HCT116 (cell line): Measurements from ENCODE around the gene KPNA3. TPM values are rescaled to one million over a fixed set of nuclear protein-coding genes. Genes with fewer than 3 reads are reported as not detected.

ENCODE experiments used
- ATAC-seq: fragments of 200-7000 bp; cut with Tn5 transposase; 2 replicates; pipeline ENCODE4 v1.9.1; 2020; ENCODE audit warnings: mild to moderate bottlenecking, moderate library complexity
- BruUV-seq: library from RNA; stranded (reverse); fragments of 400-500 nt; replicated peaks from 2 replicates; lab custom pipeline; 2021; lab: Mats Ljungman, UMichigan
- CTCF ChIA-PET: fragments of 300-600 bp; sonication (Branson Sonifier 250); formaldehyde crosslinking; loops from one replicate; lab custom pipeline; 2021; ENCODE audit warnings: antibody characterized with exemption; lab: Charles Lee
- POLR2A ChIA-PET: fragments of 300-600, 350-600 bp; sonication (Branson Sonifier 250); formaldehyde crosslinking; loops from one replicate; lab custom pipeline; 2021; ENCODE audit warnings: antibody characterized with exemption; lab: Charles Lee
- RAD21 ChIA-PET, 2 experiments: fragments of 300-600 bp; sonication (Branson Sonifier 250); formaldehyde crosslinking; loops; one replicate each; lab custom pipeline; 2023; ENCODE audit warnings: low total read pairs in 2 of 2; ENCODE audit not compliant: uncharacterized antibody in 2 of 2, unreplicated experiment in 2 of 2, low non-redundant PET in 1 of 2; lab: Charles Lee
- DNase-seq: peaks from one replicate; pipeline ENCODE4 v3.0.0-alpha.2; 2010; ENCODE audit warnings: low read depth, low spot score
- H2AFZ ChIP-seq: fragments of 200-600 bp; shearing (Covaris generic), sonication (generic); 2 replicates; pipeline ENCODE4 v1.6.1; 2017; ENCODE audit warnings: low read depth, mixed run types, mixed read lengths, antibody characterized with exemption, low read length; ENCODE audit not compliant: poor library complexity, severe bottlenecking
- H3K27ac ChIP-seq: 2 replicates; pipeline ENCODE4 v1.5.1; 2012; ENCODE audit warnings: low read depth, low read length
- H3K27me3 ChIP-seq: fragments of 200-600 bp; sonication (generic); 2 replicates; pipeline ENCODE4 v1.6.1; 2016; ENCODE audit warnings: mixed run types, low read length, mixed read lengths; ENCODE audit not compliant: insufficient read depth
- H3K36me3 ChIP-seq, 2 experiments: fragments of 200-500 bp in 1 of 2; fragments of 200-600 bp in 1 of 2; sonication (Bioruptor generic) in 1 of 2; sonication (generic) in 1 of 2; 2 replicates each; pipeline versions ENCODE4 v1.5.1 to v1.6.1; 2014 to 2016; ENCODE audit warnings: low read length in 2 of 2, inconsistent platforms in 1 of 2, mixed read lengths in 1 of 2, mixed run types in 1 of 2; ENCODE audit not compliant: insufficient read depth in 2 of 2, control insufficient read depth in 1 of 2
- H3K4me1 ChIP-seq, 2 experiments: fragments of 200-600 bp in 1 of 2; sonication (generic) in 1 of 2; 2 replicates each; pipeline versions ENCODE4 v1.5.1 to v1.6.1; 2012 to 2017; ENCODE audit warnings: low read length in 2 of 2, inconsistent platforms in 1 of 2, mild to moderate bottlenecking in 1 of 2, mixed read lengths in 1 of 2, mixed run types in 1 of 2, moderate library complexity in 1 of 2; ENCODE audit not compliant: insufficient read depth in 2 of 2, control insufficient read depth in 1 of 2
- H3K4me2 ChIP-seq: fragments of 200-600 bp; sonication (generic); 2 replicates; pipeline ENCODE4 v1.6.1; 2017; ENCODE audit warnings: mixed run types, low read length, mixed read lengths
- H3K4me3 ChIP-seq, 2 experiments: fragments of 200-600 bp in 1 of 2; sonication (generic) in 1 of 2; replicated peaks in 1 of 2; 2 replicates each; pipeline ENCODE4 v1.5.1; 2011 to 2016; ENCODE audit warnings: low read length in 2 of 2, control low read depth in 1 of 2, low read depth in 1 of 2, mild to moderate bottlenecking in 1 of 2, mixed read lengths in 1 of 2, mixed run types in 1 of 2
- H3K79me2 ChIP-seq: fragments of 200-600 bp; sonication (generic); 2 replicates; pipeline ENCODE4 v1.6.1; 2017; ENCODE audit warnings: mild to moderate bottlenecking, mixed run types, low read length, moderate library complexity, mixed read lengths; ENCODE audit not compliant: insufficient read depth
- H3K9ac ChIP-seq: fragments of 200-600 bp; sonication (generic); 2 replicates; pipeline ENCODE4 v1.6.1; 2016; ENCODE audit warnings: low read length, mixed read lengths
- H3K9me2 ChIP-seq: fragments of 200-600 bp; sonication (generic), shearing (Covaris generic); 2 replicates; pipeline ENCODE4 v1.6.1; 2017; ENCODE audit warnings: mixed run types, mild to moderate bottlenecking, moderate library complexity; ENCODE audit not compliant: insufficient read depth
- H3K9me3 ChIP-seq, 2 experiments: fragments of 200-500 bp in 1 of 2; fragments of 200-600 bp in 1 of 2; sonication (Bioruptor generic) in 1 of 2; sonication (generic) in 1 of 2; 2 replicates each; pipeline ENCODE4 v1.6.1; 2014 to 2017; ENCODE audit warnings: low read length in 2 of 2, mixed read lengths in 2 of 2, inconsistent platforms in 1 of 2, low read depth in 1 of 2, mild to moderate bottlenecking in 1 of 2, mixed run types in 1 of 2, moderate library complexity in 1 of 2; ENCODE audit not compliant: control insufficient read depth in 1 of 2, insufficient read depth in 1 of 2
- H4K20me1 ChIP-seq: fragments of 200-600 bp; sonication (generic), shearing (Covaris generic); 2 replicates; pipeline ENCODE4 v1.6.1; 2017; ENCODE audit warnings: mixed run types, mild to moderate bottlenecking, moderate library complexity; ENCODE audit not compliant: insufficient read depth
- CBX3 ChIP-seq: IDR thresholded peaks from 2 replicates; pipeline ENCODE4 v1.6.1; 2012; ENCODE audit warnings: low read depth
- CEBPB ChIP-seq: IDR thresholded peaks from 2 replicates; pipeline ENCODE4 v1.6.1; 2012; ENCODE audit warnings: low read depth
- CTCF ChIP-seq, 3 experiments: fragments of 200-600 bp in 1 of 3; sonication (generic) in 1 of 3; IDR thresholded peaks in 2 of 3; conservative IDR thresholded peaks in 1 of 3; 2 replicates each; pipeline ENCODE4 v1.5.1; 2012 to 2017; ENCODE audit warnings: low read depth in 2 of 3, low read length in 2 of 3, antibody characterized with exemption in 1 of 3, borderline replicate concordance in 1 of 3, control low read depth in 1 of 3, mild to moderate bottlenecking in 1 of 3, mixed read lengths in 1 of 3, mixed run types in 1 of 3, moderate library complexity in 1 of 3; ENCODE audit not compliant: insufficient read depth in 1 of 3
- EGR1 ChIP-seq: IDR thresholded peaks from 2 replicates; pipeline ENCODE4 v1.6.1; 2012; ENCODE audit warnings: low read depth
- ELF1 ChIP-seq: IDR thresholded peaks from 2 replicates; pipeline ENCODE4 v1.6.1; 2012; ENCODE audit warnings: low read depth, borderline replicate concordance
- EZH2 ChIP-seq: fragments of 200-600 bp; sonication (generic); IDR thresholded peaks from 2 replicates; pipeline ENCODE4 v1.6.1; 2017; ENCODE audit warnings: antibody characterized with exemption, mixed run types
- EZH2phosphoT487 ChIP-seq: fragments of 200-600 bp; IDR thresholded peaks from 2 replicates; pipeline ENCODE4 v1.6.1; 2018; ENCODE audit warnings: antibody characterized with exemption, borderline replicate concordance
- FOSL1 ChIP-seq: IDR thresholded peaks from 2 replicates; pipeline ENCODE4 v1.6.1; 2012; ENCODE audit warnings: low read depth
- JUND ChIP-seq: IDR thresholded peaks from 2 replicates; pipeline ENCODE4 v1.6.1; 2012
- POLR2A ChIP-seq: IDR thresholded peaks from 2 replicates; pipeline ENCODE4 v1.7.0; 2011; ENCODE audit warnings: borderline replicate concordance; ENCODE audit not compliant: insufficient read depth, insufficient read length; ENCODE audit errors: extremely low read depth
- POLR2AphosphoS5 ChIP-seq: IDR thresholded peaks from 2 replicates; pipeline ENCODE4 v1.6.1; 2011; ENCODE audit warnings: mild to moderate bottlenecking, low read depth, low read length, moderate library complexity
- RAD21 ChIP-seq: IDR thresholded peaks from 2 replicates; pipeline ENCODE4 v1.6.1; 2012; ENCODE audit warnings: low read depth, mild to moderate bottlenecking
- SIN3A ChIP-seq: IDR thresholded peaks from 2 replicates; pipeline ENCODE4 v1.6.1; 2012; ENCODE audit warnings: low read depth
- SRF ChIP-seq: IDR thresholded peaks from 2 replicates; pipeline ENCODE4 v1.6.1; 2012; ENCODE audit warnings: low read depth
- TCF7L2 ChIP-seq: IDR thresholded peaks from 2 replicates; pipeline ENCODE4 v1.7.0; 2011; ENCODE audit warnings: borderline replicate concordance, inconsistent platforms; ENCODE audit not compliant: insufficient read depth, insufficient read length; ENCODE audit errors: extremely low read depth
- YY1 ChIP-seq: IDR thresholded peaks from 2 replicates; pipeline ENCODE4 v1.6.1; 2011; ENCODE audit warnings: low read length, low read depth, moderate library complexity, mild to moderate bottlenecking; ENCODE audit not compliant: insufficient replicate concordance; ENCODE audit errors: extremely low read depth
- ZFX ChIP-seq: fragments of 450-650 bp; IDR thresholded peaks from 2 replicates; pipeline ENCODE4 v1.6.1; 2017
- ZNF274 ChIP-seq: fragments of 200-500 bp; sonication (Bioruptor generic); IDR thresholded peaks from 2 replicates; pipeline ENCODE4 v1.6.1; 2014; ENCODE audit warnings: mild to moderate bottlenecking, low read depth, low read length, inconsistent platforms
- intact Hi-C: fragments of 100-400 bp; cut with micrococcal nuclease; formaldehyde crosslinking; loops from 2 replicates; pipeline ENCODE4 v1.10.0; 2022
- total RNA-seq: library from RNA; stranded (reverse); gene quantifications from one replicate; pipeline ENCODE4 v1.2.1, GENCODE V29; 2021; ENCODE audit not compliant: unreplicated experiment
- TF ChIP-seq, protein P1 (sequence below): IDR thresholded peaks from 2 replicates; pipeline ENCODE4 v1.6.1; 2012; ENCODE audit warnings: low read depth
- TF ChIP-seq, protein P2 (sequence below): IDR thresholded peaks from 2 replicates; pipeline ENCODE4 v1.6.1; 2012

The KPNA3 gene
- total RNA-seq, 1 experiment from 2014 or later, result 45.0 TPM

- no TSS peak for BruUV-seq
- no peak overlapping the region for H3K4me3 ChIP-seq
Observed at GRCh38 chr13:49681842-49682435, 110.5 kb downstream of the KPNA3 start.

More at GRCh38 chr13:49681842-49682435, 110.5 kb downstream of the KPNA3 start:
- CTCF ChIA-PET, result interaction anchor here (1.0 kb wide), 1 partner anchor 29 kb away, joined by 3 read pairs; no protein-coding TSS in a partner anchor
- intact Hi-C loops, result no loop called here
- H3K9me3 ChIP-seq, result no peaks in the 10 kb centered on the region
- no peak overlapping the region for H2AFZ ChIP-seq
- H3K27me3 ChIP-seq, result no peaks in the 10 kb centered on the region
- H3K9ac ChIP-seq, result no peak overlapping the region
- DNase-seq (no peak), ATAC-seq (no peak)
- no peaks in the 10 kb centered on the region for H4K20me1 ChIP-seq
- H3K4me2 ChIP-seq, result no peak overlapping the region
- RAD21 ChIA-PET, result no interaction called here
- H3K36me3 ChIP-seq, result peaks cover 0 to 6% of the 10 kb centered on the region in 2 experiments; a peak in 2 of 4 replicates
- H3K9me2 ChIP-seq, result no peaks in the 10 kb centered on the region
- no peaks in the 10 kb centered on the region for H3K4me1 ChIP-seq
- POLR2A ChIA-PET, result no interaction called here
- TF ChIP-seq ZFX (no peak), POLR2AphosphoS5 (no peak), FOSL1 (no peak), CTCF (IDR thresholded peaks at IDR 0.05 in 2 of 3, conservative IDR thresholded peaks at IDR 0.05 in 1 of 3; ENCODE audit: borderline replicate concordance in 1 of 3, insufficient read depth in 1 of 3, low read depth in 2 of 3, low read length in 2 of 3) (no peak), SIN3A (no peak), YY1 (no peak), POLR2A (no peak), ELF1 (no peak), ZNF274 (no peak), RAD21 (no peak), EZH2phosphoT487 (no peak), EGR1 (no peak), JUND (no peak), EZH2 (no peak), CEBPB (no peak), CBX3 (no peak), SRF (no peak), TCF7L2 (no peak)
- TF ChIP-seq, protein P1, sequence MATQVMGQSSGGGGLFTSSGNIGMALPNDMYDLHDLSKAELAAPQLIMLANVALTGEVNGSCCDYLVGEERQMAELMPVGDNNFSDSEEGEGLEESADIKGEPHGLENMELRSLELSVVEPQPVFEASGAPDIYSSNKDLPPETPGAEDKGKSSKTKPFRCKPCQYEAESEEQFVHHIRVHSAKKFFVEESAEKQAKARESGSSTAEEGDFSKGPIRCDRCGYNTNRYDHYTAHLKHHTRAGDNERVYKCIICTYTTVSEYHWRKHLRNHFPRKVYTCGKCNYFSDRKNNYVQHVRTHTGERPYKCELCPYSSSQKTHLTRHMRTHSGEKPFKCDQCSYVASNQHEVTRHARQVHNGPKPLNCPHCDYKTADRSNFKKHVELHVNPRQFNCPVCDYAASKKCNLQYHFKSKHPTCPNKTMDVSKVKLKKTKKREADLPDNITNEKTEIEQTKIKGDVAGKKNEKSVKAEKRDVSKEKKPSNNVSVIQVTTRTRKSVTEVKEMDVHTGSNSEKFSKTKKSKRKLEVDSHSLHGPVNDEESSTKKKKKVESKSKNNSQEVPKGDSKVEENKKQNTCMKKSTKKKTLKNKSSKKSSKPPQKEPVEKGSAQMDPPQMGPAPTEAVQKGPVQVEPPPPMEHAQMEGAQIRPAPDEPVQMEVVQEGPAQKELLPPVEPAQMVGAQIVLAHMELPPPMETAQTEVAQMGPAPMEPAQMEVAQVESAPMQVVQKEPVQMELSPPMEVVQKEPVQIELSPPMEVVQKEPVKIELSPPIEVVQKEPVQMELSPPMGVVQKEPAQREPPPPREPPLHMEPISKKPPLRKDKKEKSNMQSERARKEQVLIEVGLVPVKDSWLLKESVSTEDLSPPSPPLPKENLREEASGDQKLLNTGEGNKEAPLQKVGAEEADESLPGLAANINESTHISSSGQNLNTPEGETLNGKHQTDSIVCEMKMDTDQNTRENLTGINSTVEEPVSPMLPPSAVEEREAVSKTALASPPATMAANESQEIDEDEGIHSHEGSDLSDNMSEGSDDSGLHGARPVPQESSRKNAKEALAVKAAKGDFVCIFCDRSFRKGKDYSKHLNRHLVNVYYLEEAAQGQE, result no peak
- TF ChIP-seq, protein P2, sequence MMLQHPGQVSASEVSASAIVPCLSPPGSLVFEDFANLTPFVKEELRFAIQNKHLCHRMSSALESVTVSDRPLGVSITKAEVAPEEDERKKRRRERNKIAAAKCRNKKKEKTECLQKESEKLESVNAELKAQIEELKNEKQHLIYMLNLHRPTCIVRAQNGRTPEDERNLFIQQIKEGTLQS, result no peak
- H3K79me2 ChIP-seq, result peaks cover 87% of the 10 kb centered on the region
- H3K27ac ChIP-seq, result no peak overlapping the region
